SK-N-SH treated with all-trans-retinoic acid at 6 μM for 48 hours (cell line): ENCODE data around the gene B3GLCT.
A peak's percentile ranks its signal among the peaks of the same experiment; 100 is the strongest.

Source experiments
- ATAC-seq: fragments of 200-7000 bp; cut with Tn5 transposase; 3 replicates; pipeline ENCODE4 v1.9.1; 2020; ENCODE audit warnings: mild to moderate bottlenecking, moderate library complexity
- ARNTL ChIP-seq: fragments of 450-650 bp; formaldehyde crosslinking; IDR thresholded peaks from 2 replicates; pipeline ENCODE4 v1.5.0; 2020; ENCODE audit warnings: low read depth, mild to moderate bottlenecking, moderate library complexity, borderline replicate concordance
- CSDC2 ChIP-seq: fragments of 250-450 bp; sonication (Bioruptor Pico); IDR thresholded peaks from 2 replicates; pipeline ENCODE4 v1.5.0; 2020; ENCODE audit warnings: mild to moderate bottlenecking, moderate library complexity
- ESRRG ChIP-seq: fragments of 250-450 bp; sonication (Bioruptor Pico); IDR thresholded peaks from 2 replicates; pipeline ENCODE4 v1.6.1; 2021; ENCODE audit warnings: mild to moderate bottlenecking
- GLIS3 ChIP-seq: fragments of 250-450 bp; sonication (Bioruptor Pico); IDR thresholded peaks from 2 replicates; pipeline ENCODE4 v1.5.0; 2020; ENCODE audit warnings: mild to moderate bottlenecking, moderate library complexity
- ISL1 ChIP-seq: fragments of 250-450 bp; sonication (Bioruptor Pico); IDR thresholded peaks from 2 replicates; pipeline ENCODE4 v2.1.2; 2022; ENCODE audit warnings: mild to moderate bottlenecking, moderate library complexity
- OSR1 ChIP-seq: fragments of 250-450 bp; sonication (Bioruptor Pico); IDR thresholded peaks from 2 replicates; pipeline ENCODE4 v1.8.0; 2022; ENCODE audit warnings: moderate library complexity, mild to moderate bottlenecking, inconsistent platforms
- PATZ1 ChIP-seq: fragments of 250-450 bp; sonication (Bioruptor Pico); IDR thresholded peaks from 2 replicates; pipeline ENCODE4 v1.8.0; 2020; ENCODE audit warnings: mild to moderate bottlenecking, moderate library complexity, borderline replicate concordance
- POU6F1 ChIP-seq: fragments of 250-450 bp; sonication (Bioruptor Pico); IDR thresholded peaks from 2 replicates; pipeline ENCODE4 v1.8.0; 2021; ENCODE audit warnings: low read depth, mild to moderate bottlenecking, moderate library complexity, borderline replicate concordance
- PPARA ChIP-seq: fragments of 250-450 bp; sonication (Bioruptor Pico); IDR thresholded peaks from 2 replicates; pipeline ENCODE4 v1.5.0; 2020; ENCODE audit warnings: mild to moderate bottlenecking, borderline replicate concordance
- RARB ChIP-seq: fragments of 250-450 bp; sonication (Bioruptor Pico); IDR thresholded peaks from 2 replicates; pipeline ENCODE4 v1.8.0; 2021; ENCODE audit warnings: mild to moderate bottlenecking, moderate library complexity
- SNAI2 ChIP-seq: fragments of 250-450 bp; sonication (Bioruptor Pico); IDR thresholded peaks from 2 replicates; pipeline ENCODE4 v1.5.0; 2020; ENCODE audit warnings: mild to moderate bottlenecking, moderate library complexity
- TOX ChIP-seq: fragments of 250-450 bp; sonication (Bioruptor Pico); IDR thresholded peaks from 2 replicates; pipeline ENCODE4 v1.8.0; 2021; ENCODE audit warnings: mild to moderate bottlenecking, moderate library complexity, borderline replicate concordance
- ZC3H10 ChIP-seq: fragments of 250-450 bp; sonication (Bioruptor Pico); IDR thresholded peaks from 2 replicates; pipeline ENCODE4 v1.5.1; 2021; ENCODE audit warnings: mild to moderate bottlenecking, moderate library complexity
- ZFP3 ChIP-seq: fragments of 250-450 bp; sonication (Bioruptor Pico); IDR thresholded peaks from 2 replicates; pipeline ENCODE4 v1.5.0; 2020; ENCODE audit warnings: mild to moderate bottlenecking, moderate library complexity
- ZFP30 ChIP-seq: fragments of 450-650 bp; formaldehyde crosslinking; IDR thresholded peaks from 2 replicates; pipeline ENCODE4 v1.5.0; 2022; ENCODE audit warnings: mild to moderate bottlenecking, moderate library complexity
- ZNF565 ChIP-seq: fragments of 450-650 bp; formaldehyde crosslinking; conservative IDR thresholded peaks from 2 replicates; pipeline ENCODE4 v1.5.0; 2020; ENCODE audit warnings: low read depth, mild to moderate bottlenecking, moderate library complexity
- ZNF70 ChIP-seq: fragments of 450-650 bp; formaldehyde crosslinking; IDR thresholded peaks from 2 replicates; pipeline ENCODE4 v1.5.0; 2020; ENCODE audit warnings: mild to moderate bottlenecking, moderate library complexity
- ZNF8 ChIP-seq: fragments of 450-650 bp; formaldehyde crosslinking; IDR thresholded peaks from 2 replicates; pipeline ENCODE4 v1.5.0; 2020; ENCODE audit warnings: mild to moderate bottlenecking, moderate library complexity
- TF ChIP-seq, protein P1 (sequence below): fragments of 250-450 bp; sonication (Bioruptor Pico); IDR thresholded peaks from 2 replicates; pipeline ENCODE4 v1.5.0; 2020; ENCODE audit warnings: mild to moderate bottlenecking, moderate library complexity
- TF ChIP-seq, protein P2 (sequence below): fragments of 250-450 bp; sonication (Bioruptor Pico); IDR thresholded peaks from 2 replicates; pipeline ENCODE4 v1.5.1; 2020; ENCODE audit warnings: low read depth, mild to moderate bottlenecking, moderate library complexity

B3GLCT gene

DNA sequence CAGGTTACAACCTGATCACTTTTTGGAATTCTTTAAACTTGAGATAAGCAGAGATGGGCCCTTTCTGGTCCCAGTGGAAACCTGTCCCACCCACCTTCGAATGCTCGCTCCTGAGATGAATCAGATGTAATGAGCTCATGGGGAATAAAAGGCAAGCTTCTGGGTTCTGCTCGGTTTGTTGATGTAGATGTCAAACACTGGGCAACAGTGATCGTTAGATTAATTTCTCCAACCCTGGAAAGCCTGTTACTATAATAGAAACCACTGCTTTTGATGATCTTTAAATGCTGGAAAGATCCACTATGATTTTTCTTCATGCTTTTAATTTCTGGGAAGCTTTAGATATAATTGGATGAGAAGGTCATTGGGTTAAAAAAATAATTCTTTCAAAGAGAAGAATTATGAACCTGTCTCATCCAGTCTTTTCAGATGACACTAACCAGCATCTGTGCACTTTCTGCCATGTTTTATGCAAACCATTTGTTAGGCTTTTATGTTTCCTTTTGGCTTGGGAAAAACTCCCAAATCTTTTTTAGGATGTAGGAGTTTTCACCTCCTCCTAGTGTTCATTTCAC lies 49.3 kb downstream of the B3GLCT start (continued):
- TF ChIP-seq, protein P1, sequence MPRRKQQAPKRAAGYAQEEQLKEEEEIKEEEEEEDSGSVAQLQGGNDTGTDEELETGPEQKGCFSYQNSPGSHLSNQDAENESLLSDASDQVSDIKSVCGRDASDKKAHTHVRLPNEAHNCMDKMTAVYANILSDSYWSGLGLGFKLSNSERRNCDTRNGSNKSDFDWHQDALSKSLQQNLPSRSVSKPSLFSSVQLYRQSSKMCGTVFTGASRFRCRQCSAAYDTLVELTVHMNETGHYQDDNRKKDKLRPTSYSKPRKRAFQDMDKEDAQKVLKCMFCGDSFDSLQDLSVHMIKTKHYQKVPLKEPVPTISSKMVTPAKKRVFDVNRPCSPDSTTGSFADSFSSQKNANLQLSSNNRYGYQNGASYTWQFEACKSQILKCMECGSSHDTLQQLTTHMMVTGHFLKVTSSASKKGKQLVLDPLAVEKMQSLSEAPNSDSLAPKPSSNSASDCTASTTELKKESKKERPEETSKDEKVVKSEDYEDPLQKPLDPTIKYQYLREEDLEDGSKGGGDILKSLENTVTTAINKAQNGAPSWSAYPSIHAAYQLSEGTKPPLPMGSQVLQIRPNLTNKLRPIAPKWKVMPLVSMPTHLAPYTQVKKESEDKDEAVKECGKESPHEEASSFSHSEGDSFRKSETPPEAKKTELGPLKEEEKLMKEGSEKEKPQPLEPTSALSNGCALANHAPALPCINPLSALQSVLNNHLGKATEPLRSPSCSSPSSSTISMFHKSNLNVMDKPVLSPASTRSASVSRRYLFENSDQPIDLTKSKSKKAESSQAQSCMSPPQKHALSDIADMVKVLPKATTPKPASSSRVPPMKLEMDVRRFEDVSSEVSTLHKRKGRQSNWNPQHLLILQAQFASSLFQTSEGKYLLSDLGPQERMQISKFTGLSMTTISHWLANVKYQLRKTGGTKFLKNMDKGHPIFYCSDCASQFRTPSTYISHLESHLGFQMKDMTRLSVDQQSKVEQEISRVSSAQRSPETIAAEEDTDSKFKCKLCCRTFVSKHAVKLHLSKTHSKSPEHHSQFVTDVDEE (CRISPR knock-in tag): no peak
- TF ChIP-seq OSR1 (CRISPR knock-in tag) (no peak), PATZ1 (CRISPR knock-in tag) (peak; percentile 51; the same call in 1 of the 2 replicates), RARB (peak; percentile 85), ZNF565 (no peak), ISL1 (CRISPR knock-in tag) (peak; percentile 92), ZFP30 (CRISPR knock-in tag) (no peak)

DNA sequence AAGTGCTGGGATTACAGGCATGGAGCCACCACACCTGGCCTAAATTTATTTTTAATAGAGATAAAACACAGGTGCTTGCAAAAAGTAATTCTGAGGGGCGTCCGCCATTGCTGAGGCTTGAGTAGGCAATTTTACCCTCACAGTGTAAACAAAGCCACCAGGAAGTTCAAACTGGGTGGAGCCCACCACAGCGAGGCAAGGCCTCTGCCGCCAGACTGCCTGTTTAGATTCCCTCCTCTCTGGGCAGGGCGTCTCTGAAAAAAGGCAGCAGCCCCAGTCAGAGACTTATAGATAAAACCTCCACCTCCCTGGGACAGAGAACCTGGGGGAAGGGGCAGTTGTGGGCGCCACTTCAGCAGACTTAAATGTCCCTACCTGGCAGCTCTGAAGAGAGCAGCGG lies 50.7 kb downstream of the B3GLCT start:
- TF ChIP-seq, protein P2, sequence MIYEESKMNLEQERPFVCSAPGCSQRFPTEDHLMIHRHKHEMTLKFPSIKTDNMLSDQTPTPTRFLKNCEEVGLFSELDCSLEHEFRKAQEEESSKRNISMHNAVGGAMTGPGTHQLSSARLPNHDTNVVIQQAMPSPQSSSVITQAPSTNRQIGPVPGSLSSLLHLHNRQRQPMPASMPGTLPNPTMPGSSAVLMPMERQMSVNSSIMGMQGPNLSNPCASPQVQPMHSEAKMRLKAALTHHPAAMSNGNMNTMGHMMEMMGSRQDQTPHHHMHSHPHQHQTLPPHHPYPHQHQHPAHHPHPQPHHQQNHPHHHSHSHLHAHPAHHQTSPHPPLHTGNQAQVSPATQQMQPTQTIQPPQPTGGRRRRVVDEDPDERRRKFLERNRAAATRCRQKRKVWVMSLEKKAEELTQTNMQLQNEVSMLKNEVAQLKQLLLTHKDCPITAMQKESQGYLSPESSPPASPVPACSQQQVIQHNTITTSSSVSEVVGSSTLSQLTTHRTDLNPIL (CRISPR knock-in tag): no peak
- no peak for TF ChIP-seq GLIS3 (CRISPR knock-in tag)
- no peak for TF ChIP-seq ZNF8
- TF ChIP-seq ESRRG (CRISPR knock-in tag): no peak
- TF ChIP-seq PPARA: no peak
- no peak for TF ChIP-seq SNAI2 (CRISPR knock-in tag)
- TF ChIP-seq ZC3H10 (CRISPR knock-in tag): no peak
- ATAC-seq: no peak

- ATAC-seq: no peak
- TF ChIP-seq ESRRG (CRISPR knock-in tag): no peak
- TF ChIP-seq GLIS3 (CRISPR knock-in tag): no peak
- TF ChIP-seq, protein P1 (CRISPR knock-in tag): no peak
- no peak for TF ChIP-seq ZNF70 (CRISPR knock-in tag)
- no peak for TF ChIP-seq CSDC2
- no peak for TF ChIP-seq ARNTL (CRISPR knock-in tag)
- no peak for TF ChIP-seq PATZ1 (CRISPR knock-in tag)
- no peak for TF ChIP-seq TOX (CRISPR knock-in tag)
- no peak for TF ChIP-seq OSR1 (CRISPR knock-in tag)
- TF ChIP-seq POU6F1 (CRISPR knock-in tag): no peak
- TF ChIP-seq ZFP3 (CRISPR knock-in tag): no peak
Measured at GRCh38 chr13:31261241-31261640, 61.5 kb downstream of the B3GLCT start.
